GM12878 (cell line): ENCODE data around the gene SYF2. TPM values are rescaled to one million over a fixed set of nuclear protein-coding genes. Genes with fewer than 3 reads are reported as not detected.

Source experiments
- CBX5 ChIP-seq: sonication (generic); IDR thresholded peaks from 2 replicates; pipeline ENCODE4 v1.6.1; 2016; ENCODE audit warnings: low read depth, moderate library complexity, mild to moderate bottlenecking, inconsistent platforms
- CREM ChIP-seq: IDR thresholded peaks from 2 replicates; pipeline ENCODE4 v1.6.1; 2014; ENCODE audit warnings: antibody characterized with exemption, low read depth
- EED ChIP-seq: sonication (generic); IDR thresholded peaks from 2 replicates; pipeline ENCODE4 v1.6.1; 2016; ENCODE audit warnings: antibody characterized with exemption, low read depth
- ETV6 ChIP-seq, 2 experiments: fragments of 450-650 bp in 1 of 2; IDR thresholded peaks in 1 of 2; conservative IDR thresholded peaks in 1 of 2; 2 replicates each; pipeline ENCODE4 v1.6.1; 2014; ENCODE audit warnings: antibody characterized with exemption in 1 of 2, borderline replicate concordance in 1 of 2, low read depth in 1 of 2, mild to moderate bottlenecking in 1 of 2, moderate library complexity in 1 of 2
- HDGF ChIP-seq: fragments of 450-650 bp; IDR thresholded peaks from 2 replicates; pipeline ENCODE4 v1.6.1; 2016; ENCODE audit warnings: antibody characterized with exemption
- IKZF2 ChIP-seq, 2 experiments: fragments of 450-650 bp; IDR thresholded peaks; 2 replicates each; pipeline ENCODE4 v1.6.1; 2017; ENCODE audit warnings: mild to moderate bottlenecking in 2 of 2, moderate library complexity in 2 of 2
- IRF3 ChIP-seq: fragments of 450-650 bp; IDR thresholded peaks from 2 replicates; pipeline ENCODE4 v1.6.1; 2014; ENCODE audit warnings: mild to moderate bottlenecking
- KLF5 ChIP-seq: fragments of 450-650 bp; IDR thresholded peaks from 2 replicates; pipeline ENCODE4 v1.6.1; 2014; ENCODE audit warnings: mild to moderate bottlenecking; ENCODE audit not compliant: partially characterized antibody
- NBN ChIP-seq: fragments of 450-650 bp; IDR thresholded peaks from 2 replicates; pipeline ENCODE4 v1.6.1; 2016
- NRF1 ChIP-seq: conservative IDR thresholded peaks from 2 replicates; pipeline ENCODE4 v1.6.1; 2011; ENCODE audit warnings: mild to moderate bottlenecking, low read depth, low read length, improper control_type of control experiment
- PAX8 ChIP-seq: fragments of 450-650 bp; IDR thresholded peaks from 2 replicates; pipeline ENCODE4 v1.6.1; 2017; ENCODE audit warnings: mild to moderate bottlenecking, moderate library complexity
- POLR2AphosphoS2 ChIP-seq: IDR thresholded peaks from 2 replicates; pipeline ENCODE4 v1.6.1; 2011; ENCODE audit warnings: low read depth, mild to moderate bottlenecking, low read length, improper control_type of control experiment, moderate library complexity
- PRDM15 ChIP-seq: fragments of 450-650 bp; formaldehyde crosslinking; IDR thresholded peaks from 2 replicates; pipeline ENCODE4 v1.4.0; 2020; ENCODE audit warnings: mild to moderate bottlenecking, moderate library complexity
- RCOR1 ChIP-seq: conservative IDR thresholded peaks from 2 replicates; pipeline ENCODE4 v1.6.1; 2012; ENCODE audit warnings: low read depth, low read length, improper control_type of control experiment
- SIN3A ChIP-seq: IDR thresholded peaks from 2 replicates; pipeline ENCODE4 v1.6.1; 2012; ENCODE audit warnings: low read depth, low read length, improper control_type of control experiment
- SMC3 ChIP-seq: IDR thresholded peaks from 2 replicates; pipeline ENCODE4 v1.6.1; 2011; ENCODE audit warnings: low read length, improper control_type of control experiment, borderline replicate concordance
- SREBF2 ChIP-seq: IDR thresholded peaks from 2 replicates; pipeline ENCODE4 v1.6.1; 2012; ENCODE audit warnings: mild to moderate bottlenecking, low read length
- SUZ12 ChIP-seq: fragments of 200-600 bp; sonication (generic); IDR thresholded peaks from one replicate; pipeline ENCODE4 v1.6.1; 2018; ENCODE audit warnings: antibody characterized with exemption, mild to moderate bottlenecking; ENCODE audit not compliant: unreplicated experiment
- ZBTB40 ChIP-seq: fragments of 450-650 bp; IDR thresholded peaks from 2 replicates; pipeline ENCODE4 v1.6.1; 2016; ENCODE audit warnings: mild to moderate bottlenecking, moderate library complexity, borderline replicate concordance
- ZNF274 ChIP-seq: IDR thresholded peaks from one replicate; pipeline ENCODE4 v1.8.0; 2011; ENCODE audit not compliant: insufficient read length, insufficient read depth
- polyA plus RNA-seq, 11 experiments: library from polyadenylated mRNA; depleted of rRNA in 4 of 11; unstranded in 6 of 11; stranded (reverse) in 5 of 11; fragments of >200 nt; fragmentation: Nextera tagmentation in 4 of 11; fragmentation: Illumina TruSeq in 1 of 11; extraction: Ambion mirVana in 4 of 11; extraction: Trizol in 1 of 11; gene quantifications; 1 replicate in 1 of 11; 2 replicates in 10 of 11; pipeline versions ENCODE4 v1.2.1 to v1.2.3, GENCODE V29; 2011 to 2016; ENCODE audit warnings: inconsistent platforms in 2 of 11, missing spikeins in 2 of 11, low read depth in 1 of 11
- total RNA-seq, 4 experiments: library from RNA; depleted of rRNA in 3 of 4; stranded (reverse); fragments of >200 nt in 3 of 4; fragmentation: Illumina TruSeq in 1 of 4; extraction: Trizol in 1 of 4; gene quantifications; 2 replicates each; pipeline versions ENCODE4 v1.2.1 to v1.2.3, GENCODE V29; 2013 to 2021

SYF2 gene
- total and polyA plus RNA-seq, 10 of the 15 experiments (the other 5 are each of a cell fraction or from before 2014, with no cell fraction given), result 20.3 to 70.5 (median 35.3) TPM

- TF ChIP-seq KLF5, result peak; percentile 82
- peak; percentile 90 for TF ChIP-seq PAX8
- no peak for TF ChIP-seq SUZ12
- TF ChIP-seq NRF1, result peak; percentile 70
- peak in 1 of 2 experiments; percentile 48; a peak in 1 of 4 replicates for TF ChIP-seq ETV6 (conservative IDR thresholded peaks at IDR 0.05 in 1 of 2, IDR thresholded peaks at IDR 0.05 in 1 of 2; ENCODE audit: borderline replicate concordance in 1 of 2, low read depth in 1 of 2)
- TF ChIP-seq IKZF2 (IDR thresholded peaks at IDR 0.05), result peak; percentile 91 to 94
- TF ChIP-seq IRF3, result peak; percentile 9; the same call in 1 of the 2 replicates
- TF ChIP-seq CBX5, result no peak
- TF ChIP-seq SIN3A, result peak; percentile 68
- no peak; the same call in 1 of the 2 replicates for TF ChIP-seq SREBF2
- TF ChIP-seq SMC3, result peak; percentile 44; the same call in 1 of the 2 replicates
- TF ChIP-seq ZBTB40, result peak; percentile 91
- TF ChIP-seq PRDM15 (CRISPR knock-in tag), result no peak
- TF ChIP-seq HDGF, result peak; percentile 97
- no peak for TF ChIP-seq ZNF274
- peak; percentile 98 for TF ChIP-seq POLR2AphosphoS2
- TF ChIP-seq EED, result peak; percentile 92
- no peak for TF ChIP-seq RCOR1
- TF ChIP-seq CREM, result peak; percentile 31; the same call in 1 of the 2 replicates
- peak; percentile 94 for TF ChIP-seq NBN
These were observed 7.6 kb upstream of the SYF2 start (continued) for GRCh38 chr1:25239681-25240541.
